WTC11 (cell line): ENCODE results near the gene TFDP1. TPM values are rescaled to one million over a fixed set of nuclear protein-coding genes. Genes with fewer than 3 reads are reported as not detected.

ENCODE experiments used
- ATAC-seq: fragments of 200-7000 bp; cut with Tn5 transposase; 2 replicates; pipeline ENCODE4 v1.10.0; 2021; ENCODE audit warnings: mild to moderate bottlenecking, moderate library complexity
- CTCF ChIA-PET: fragments of 300-600 bp; sonication (Branson Sonifier 250); formaldehyde crosslinking; loops from one replicate; lab custom pipeline; 2021; ENCODE audit warnings: antibody characterized with exemption; lab: Charles Lee
- POLR2A ChIA-PET: fragments of 350-600 bp; sonication (Branson Sonifier 250); formaldehyde crosslinking; loops from one replicate; lab custom pipeline; 2021; ENCODE audit warnings: antibody characterized with exemption; lab: Charles Lee
- DNase-seq: peaks from one replicate; pipeline ENCODE4 v3.0.0; 2021; ENCODE audit warnings: low spot score
- H3K27ac Mint-ChIP-seq: 2 replicates; pipeline ENCODE4 v1.8.0; 2021; ENCODE audit warnings: mixed read lengths
- H3K27me3 Mint-ChIP-seq: 2 replicates; pipeline ENCODE4 v1.8.0; 2021; ENCODE audit warnings: low read depth, mild to moderate bottlenecking, moderate library complexity, mixed read lengths
- H3K36me3 Mint-ChIP-seq: 2 replicates; pipeline ENCODE4 v1.8.0; 2021; ENCODE audit warnings: mixed read lengths
- H3K4me1 Mint-ChIP-seq: 2 replicates; pipeline ENCODE4 v1.8.0; 2022; ENCODE audit warnings: mixed read lengths
- H3K4me3 Mint-ChIP-seq: 2 replicates; pipeline ENCODE4 v1.8.0; 2021; ENCODE audit warnings: mild to moderate bottlenecking, moderate library complexity, mixed read lengths
- H3K9me3 Mint-ChIP-seq: 2 replicates; pipeline ENCODE4 v1.8.0; 2021; ENCODE audit warnings: mixed read lengths
- AR ChIP-seq: fragments of 250-450 bp; sonication (Bioruptor Pico); IDR thresholded peaks from 2 replicates; pipeline ENCODE4 v1.9.0; 2021; ENCODE audit warnings: mild to moderate bottlenecking
- ARID4B ChIP-seq: sonication (generic); formaldehyde crosslinking; IDR thresholded peaks from 2 replicates; pipeline ENCODE4 v1.8.0; 2023; ENCODE audit warnings: missing genetic modification reagents, mild to moderate bottlenecking, borderline replicate concordance
- CBFB ChIP-seq: sonication (generic); formaldehyde crosslinking; IDR thresholded peaks from 2 replicates; pipeline ENCODE4 v1.8.1; 2022; ENCODE audit warnings: mild to moderate bottlenecking, low read depth, missing genetic modification reagents
- JAZF1 ChIP-seq: fragments of 250-450 bp; sonication (Bioruptor Pico); IDR thresholded peaks from 2 replicates; pipeline ENCODE4 v1.9.0; 2021; ENCODE audit warnings: moderate library complexity, mild to moderate bottlenecking, inconsistent platforms
- MYBL2 ChIP-seq: sonication (generic); formaldehyde crosslinking; IDR thresholded peaks from 2 replicates; pipeline ENCODE4 v1.8.1; 2023; ENCODE audit warnings: mild to moderate bottlenecking, moderate library complexity, missing genetic modification reagents
- NFATC4 ChIP-seq: fragments of 250-450 bp; sonication (Bioruptor Pico); IDR thresholded peaks from 2 replicates; pipeline ENCODE4 v1.9.0; 2021; ENCODE audit warnings: mild to moderate bottlenecking
- NR2C2 ChIP-seq: sonication (generic); formaldehyde crosslinking; IDR thresholded peaks from 2 replicates; pipeline ENCODE4 v1.8.0; 2022; ENCODE audit warnings: mild to moderate bottlenecking, missing genetic modification reagents
- PRRX2 ChIP-seq: fragments of 250-450 bp; sonication (Bioruptor Pico); IDR thresholded peaks from 2 replicates; pipeline ENCODE4 v1.8.0; 2021; ENCODE audit warnings: mild to moderate bottlenecking
- RELA ChIP-seq: sonication (generic); formaldehyde crosslinking; IDR thresholded peaks from 2 replicates; pipeline ENCODE4 v1.8.1; 2022; ENCODE audit warnings: missing genetic modification reagents, mild to moderate bottlenecking, borderline replicate concordance
- SP1 ChIP-seq: sonication (generic); formaldehyde crosslinking; conservative IDR thresholded peaks from 2 replicates; pipeline ENCODE4 v1.8.1; 2022; ENCODE audit warnings: missing genetic modification reagents
- TEAD1 ChIP-seq: sonication (generic); formaldehyde crosslinking; IDR thresholded peaks from 2 replicates; pipeline ENCODE4 v1.8.0; 2022; ENCODE audit warnings: mild to moderate bottlenecking, missing genetic modification reagents
- USF1 ChIP-seq: sonication (generic); formaldehyde crosslinking; IDR thresholded peaks from 2 replicates; pipeline ENCODE4 v1.8.0; 2022; ENCODE audit warnings: mild to moderate bottlenecking, missing genetic modification reagents
- ZNF121 ChIP-seq: sonication (generic); formaldehyde crosslinking; IDR thresholded peaks from 2 replicates; pipeline ENCODE4 v1.8.0; 2023; ENCODE audit warnings: missing genetic modification reagents
- ZNF232 ChIP-seq: sonication (generic); formaldehyde crosslinking; IDR thresholded peaks from 2 replicates; pipeline ENCODE4 v1.8.0; 2022; ENCODE audit warnings: mild to moderate bottlenecking, missing genetic modification reagents
- ZNF263 ChIP-seq: sonication (generic); formaldehyde crosslinking; IDR thresholded peaks from 2 replicates; pipeline ENCODE4 v1.8.1; 2022; ENCODE audit warnings: low read depth, mild to moderate bottlenecking, moderate library complexity, missing genetic modification reagents
- ZNF281 ChIP-seq: sonication (generic); formaldehyde crosslinking; IDR thresholded peaks from 2 replicates; pipeline ENCODE4 v1.8.0; 2023; ENCODE audit warnings: mild to moderate bottlenecking, missing genetic modification reagents
- ZNF425 ChIP-seq: fragments of 250-450 bp; sonication (Bioruptor Pico); conservative IDR thresholded peaks from 2 replicates; pipeline ENCODE4 v1.9.0; 2021; ENCODE audit warnings: mild to moderate bottlenecking
- total RNA-seq: library from RNA; stranded (reverse); gene quantifications from 3 replicates; pipeline ENCODE4 v1.2.3, GENCODE V29; 2021

Gene TFDP1
- total RNA-seq, 1 experiment from 2014 or later: 61.2 TPM

- TF ChIP-seq ZNF425 (CRISPR knock-in tag): no peak
- no peak for TF ChIP-seq USF1 (CRISPR knock-in tag)
- no peak for TF ChIP-seq PRRX2 (CRISPR knock-in tag)
- TF ChIP-seq ZNF281: no peak
- TF ChIP-seq SP1 (CRISPR knock-in tag): 0 out of 2 replicates have a peak, but pooled peaks have one; percentile 43
- TF ChIP-seq ARID4B: no peak
- TF ChIP-seq ZNF263: peak; percentile 98
- TF ChIP-seq MYBL2 (CRISPR knock-in tag): 0 out of 2 replicates have a peak, but pooled peaks have one; percentile 54
- TF ChIP-seq ZNF121 (CRISPR knock-in tag): no peak; the same call in 1 of the 2 replicates
- TF ChIP-seq JAZF1 (CRISPR knock-in tag): no peak
- no peak for TF ChIP-seq CBFB
Observed at GRCh38 chr13:113584205-113584869, at the start of gene TFDP1 (continued).

- no peak for ATAC-seq
- Mint-ChIP-seq H3K27me3 (no peaks in the 10 kb centered on the region), H3K4me3 (no peak overlapping the region), H3K27ac (0 out of 2 replicates have a peak overlapping the region, but pooled peaks have one; percentile 20)
- DNase-seq: no peak
- CTCF ChIA-PET: no interaction called here
- TF ChIP-seq RELA (CRISPR knock-in tag): no peak
- TF ChIP-seq AR: no peak
- TF ChIP-seq NFATC4 (CRISPR knock-in tag): no peak
- no peak for TF ChIP-seq ZNF425 (CRISPR knock-in tag)
- TF ChIP-seq ZNF121 (CRISPR knock-in tag): no peak
- no peak for TF ChIP-seq ZNF232 (CRISPR knock-in tag)
- no peak for TF ChIP-seq NR2C2
- TF ChIP-seq TEAD1: no peak
- TF ChIP-seq, all 79 proteins: peak for 0
- H3K36me3 Mint-ChIP-seq: peaks cover 12% of the 10 kb centered on the region; the same call in 1 of the 2 replicates
- POLR2A ChIA-PET: no interaction called here
- no peaks in the 10 kb centered on the region for H3K9me3 Mint-ChIP-seq
- H3K4me1 Mint-ChIP-seq: peaks cover 18% of the 10 kb centered on the region
Observed at GRCh38 chr13:113535381-113535781, 49.2 kb upstream of the TFDP1 start.
